Hair follicle dermal papilla cell (primary cell): Measurements from ENCODE around the gene PLEKHG7. TPM values are rescaled to one million over a fixed set of nuclear protein-coding genes. Genes with fewer than 3 reads are reported as not detected.

Experiments used
- total RNA-seq: library from RNA; depleted of rRNA; stranded (reverse); fragments of >200 nt; gene quantifications from 2 replicates; pipeline ENCODE4 v1.2.3, GENCODE V29; 2012

PLEKHG7 gene, protein sequence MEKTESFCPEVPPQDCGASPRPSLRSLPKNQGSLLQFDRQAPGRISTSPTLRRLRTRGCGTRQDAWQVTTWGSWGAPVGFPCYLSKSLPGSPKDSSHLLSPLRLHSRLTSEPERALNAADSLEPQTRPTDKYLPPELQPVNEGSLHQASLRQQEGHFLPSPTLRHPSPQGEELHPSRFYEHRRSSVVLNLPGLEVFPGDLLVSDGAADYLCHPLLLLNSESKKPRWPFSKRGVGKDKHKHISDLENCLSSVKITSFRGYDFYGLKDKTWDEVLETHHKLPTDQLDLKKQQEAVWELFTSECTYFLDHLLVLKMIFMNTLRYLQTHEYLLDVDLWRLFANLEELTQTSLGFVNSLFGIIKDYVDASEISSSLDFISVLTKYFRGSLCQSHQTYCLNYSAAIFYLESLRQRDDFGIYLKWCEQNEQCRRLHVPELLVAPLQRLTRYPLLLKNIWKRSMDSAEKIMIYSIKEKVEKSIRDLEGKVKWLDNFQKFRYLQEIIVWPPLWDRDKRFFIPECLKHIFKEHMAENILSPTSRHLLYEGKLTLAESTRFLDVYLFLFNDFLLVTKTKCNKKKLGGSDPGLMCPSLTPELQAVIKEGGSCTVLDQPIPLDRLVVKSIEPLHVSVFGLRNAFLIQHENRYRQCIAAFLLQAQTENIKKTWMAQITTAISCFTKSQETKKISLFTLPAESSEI
- not detected in 2 replicates for total RNA-seq

DNA sequence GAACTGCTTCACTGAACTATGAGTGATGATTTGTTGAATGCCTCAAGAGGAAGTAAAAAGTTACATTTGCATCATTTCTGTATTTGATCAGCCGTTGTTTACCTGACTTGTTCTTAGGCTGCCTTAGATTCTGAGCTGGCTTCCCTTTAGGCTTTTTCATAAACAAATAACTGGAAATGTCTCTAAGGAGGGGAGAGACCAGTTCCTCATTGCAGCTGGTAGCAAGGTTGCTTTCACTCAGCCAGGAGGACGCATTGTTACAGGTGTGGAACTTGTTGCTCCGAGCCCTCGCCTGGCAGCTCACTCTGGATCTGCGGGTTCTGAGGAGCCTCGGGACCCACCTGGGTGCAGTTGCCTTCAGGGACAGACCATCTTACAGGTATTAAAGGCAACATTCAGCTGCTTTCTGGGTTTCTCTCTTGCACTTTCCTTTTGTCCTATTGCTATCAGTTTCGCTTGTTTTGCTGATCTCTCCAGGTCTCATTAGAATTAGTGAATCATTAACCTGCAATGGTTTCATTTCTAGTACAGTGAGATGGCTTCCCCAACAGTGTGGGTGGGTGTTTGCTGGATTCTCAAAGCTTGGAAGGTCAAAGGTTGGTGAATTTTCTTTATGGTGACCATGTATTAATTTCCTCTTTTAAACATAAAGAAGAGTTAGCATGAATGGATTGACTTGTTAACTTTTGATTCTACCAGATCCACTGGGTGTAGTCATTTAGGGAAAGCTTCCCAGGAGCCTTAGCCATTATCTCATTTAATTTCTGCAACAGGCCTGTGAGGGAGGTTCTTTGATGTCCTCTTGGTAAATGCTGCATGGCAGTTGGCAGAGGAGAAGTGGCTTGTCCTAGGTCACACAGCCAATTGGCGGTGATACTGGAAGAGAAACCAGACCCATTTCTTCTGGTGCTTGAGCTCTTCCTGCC lies at the start of gene PLEKHG7:
Gene PLEKHG7 (plus strand): TSS at position 236 of the 926 bp plus-strand sequence. CDS start 3,643 bp downstream, outside the sequence.

Other genes with a start within 250 kb of the PLEKHG7 start
- 30.7 and 31.6 TPM in 2 replicates for gene EEA1, start 226.3 kb downstream of the PLEKHG7 start, total RNA-seq